NCI-H1092 (cell line): ENCODE data around the gene KRTAP20-3.

Experiments
- DNase-seq: peaks from one replicate; lab custom pipeline; 2025; lab: John Stamatoyannopoulos, UW

The KRTAP20-3 gene

GRCh38 chr21:30684506-30684905 lies 41.8 kb downstream of the KRTAP20-3 start:
- DNase-seq: no peak

- DNase-seq: no peak
Observed at GRCh38 chr21:30689822-30690221, 47.2 kb downstream of the KRTAP20-3 start.
